CD4-positive, alpha-beta T cell (primary cell): ENCODE measurements around the gene PRR9. TPM values are rescaled to one million over a fixed set of nuclear protein-coding genes. Genes with fewer than 3 reads are reported as not detected.

Experiments used
- ATAC-seq: fragments of 200-7000 bp; cut with Tn5 transposase; one replicate; pipeline ENCODE4 v1.10.0; 2022; ENCODE audit warnings: mild to moderate bottlenecking; ENCODE audit not compliant: poor library complexity
- CTCF ChIA-PET: fragments of 350-600 bp; sonication (Branson Sonifier 250); formaldehyde crosslinking; loops from one replicate; lab custom pipeline; 2021; ENCODE audit warnings: antibody characterized with exemption, inconsistent platforms; lab: Charles Lee
- POLR2A ChIA-PET: fragments of 350-600 bp; sonication (Branson Sonifier 250); formaldehyde crosslinking; loops from one replicate; lab custom pipeline; 2021; ENCODE audit warnings: antibody characterized with exemption, inconsistent platforms; lab: Charles Lee
- DNase-seq, 14 experiments: peaks; one replicate each; pipeline ENCODE4 v3.0.0-alpha.2; 2013 to 2020; ENCODE audit warnings: mixed read lengths in 2 of 14
- H3K27ac ChIP-seq, 2 donors: one replicate each; pipeline versions ENCODE4 v1.5.1 to v1.7.0; 2013; ENCODE audit warnings: low read length in 2 of 2, low read depth in 1 of 2, mild to moderate bottlenecking in 1 of 2
- H3K27me3 ChIP-seq, 2 experiments: 1 replicate in 1 of 2; 2 replicates in 1 of 2; pipeline versions ENCODE4 v1.6.1 to v1.7.0; 2013; ENCODE audit warnings: low read length in 2 of 2, control low read depth in 1 of 2, mild to moderate bottlenecking in 1 of 2, moderate library complexity in 1 of 2; ENCODE audit not compliant: insufficient read depth in 2 of 2, control insufficient read depth in 1 of 2
- H3K36me3 ChIP-seq: one replicate; pipeline ENCODE4 v1.6.1; 2013; ENCODE audit warnings: low read length, control low read depth; ENCODE audit not compliant: insufficient read depth
- H3K4me1 ChIP-seq: one replicate; pipeline ENCODE4 v1.6.1; 2013; ENCODE audit warnings: low read length, control low read depth; ENCODE audit not compliant: insufficient read depth
- H3K4me3 ChIP-seq: one replicate; pipeline ENCODE4 v1.5.1; 2013; ENCODE audit warnings: mild to moderate bottlenecking, low read length, moderate library complexity
- H3K9me3 ChIP-seq, 2 experiments: 1 replicate in 1 of 2; 2 replicates in 1 of 2; pipeline versions ENCODE4 v1.6.1 to v1.7.0; 2013; ENCODE audit warnings: low read length in 2 of 2, mild to moderate bottlenecking in 2 of 2, control low read depth in 1 of 2, moderate library complexity in 1 of 2; ENCODE audit not compliant: control insufficient read depth in 1 of 2, insufficient read depth in 1 of 2
- H3K27ac Mint-ChIP-seq: one replicate; pipeline ENCODE4 v1.8.0; 2020; ENCODE audit warnings: mixed read lengths
- H3K27me3 Mint-ChIP-seq: one replicate; pipeline ENCODE4 v1.8.0; 2021; ENCODE audit warnings: mixed read lengths
- H3K36me3 Mint-ChIP-seq: one replicate; pipeline ENCODE4 v1.8.0; 2021; ENCODE audit warnings: low read depth, mixed read lengths
- H3K4me1 Mint-ChIP-seq: one replicate; pipeline ENCODE4 v1.8.0; 2021; ENCODE audit warnings: low read depth, mixed read lengths
- H3K4me3 Mint-ChIP-seq: one replicate; pipeline ENCODE4 v1.8.0; 2020; ENCODE audit warnings: mild to moderate bottlenecking, mixed read lengths
- H3K9me3 Mint-ChIP-seq: one replicate; pipeline ENCODE4 v1.8.0; 2020; ENCODE audit warnings: mixed read lengths
- CTCF ChIP-seq: fragments of 200-600 bp; IDR thresholded peaks from one replicate; pipeline ENCODE4 v1.8.0; 2022; ENCODE audit warnings: antibody characterized with exemption, mild to moderate bottlenecking
- intact Hi-C, 2 experiments: fragments of 100-400 bp; cut with DNase I in 1 of 2; cut with micrococcal nuclease in 1 of 2; formaldehyde crosslinking; loops; one replicate each; pipeline versions ENCODE4 v1.15.1 to v1.9.0; 2023 to 2025; cut with DNase I, micrococcal nuclease
- total RNA-seq, 174 experiments: library from RNA in 2 of 174; stranded (reverse) in 2 of 174; gene quantifications; one replicate each; pipeline ENCODE4 v1.2.3 and lab custom pipeline; 2021 to 2026

The PRR9 gene
- total RNA-seq, 2 experiments from 2014 or later: not detected

- ChIA-PET POLR2A (no interaction called here), CTCF (no interaction called here)
- no peaks in the 10 kb centered on the region for H3K9me3 Mint-ChIP-seq
- no peaks in the 10 kb centered on the region for H3K36me3 Mint-ChIP-seq
- H3K4me1 Mint-ChIP-seq: peaks cover 42% of the 10 kb centered on the region
- no peak for TF ChIP-seq CTCF
- Histone ChIP-seq H3K27ac (no peak overlapping the region), H3K27me3 (peaks cover 26 to 42% of the 10 kb centered on the region in 2 experiments), H3K4me1 (peaks cover 20% of the 10 kb centered on the region), H3K36me3 (no peaks in the 10 kb centered on the region), H3K9me3 (no peaks in the 10 kb centered on the region), H3K4me3 (peak overlapping the region; percentile 45)
- H3K4me3 Mint-ChIP-seq: peak overlapping the region; percentile 72
- peaks cover 46% of the 10 kb centered on the region for H3K27me3 Mint-ChIP-seq
- intact Hi-C loops: no loop called here
- DNase-seq (peak in 13 of 14 experiments; percentile 3 to 66 (median 23)), ATAC-seq (peak; percentile 54)
- H3K27ac Mint-ChIP-seq: peak overlapping the region; percentile 22
Observed at GRCh38 chr1:153261281-153262069, 44.1 kb downstream of the PRR9 start.

- ATAC-seq (no peak), DNase-seq (no peak)
- intact Hi-C loops: no loop called here
- H3K27me3 Mint-ChIP-seq: peaks cover 52% of the 10 kb centered on the region
- Histone ChIP-seq H3K27me3 (peaks cover 26 to 47% of the 10 kb centered on the region in 2 experiments), H3K36me3 (no peaks in the 10 kb centered on the region), H3K9me3 (no peaks in the 10 kb centered on the region), H3K27ac (no peak overlapping the region), H3K4me1 (peaks cover 20% of the 10 kb centered on the region), H3K4me3 (peak overlapping the region; percentile 45)
- peaks cover 42% of the 10 kb centered on the region for H3K4me1 Mint-ChIP-seq
- H3K9me3 Mint-ChIP-seq: no peaks in the 10 kb centered on the region
- no peak for TF ChIP-seq CTCF
- POLR2A ChIA-PET: no interaction called here
- peak overlapping the region; percentile 22 for H3K27ac Mint-ChIP-seq
- H3K36me3 Mint-ChIP-seq: no peaks in the 10 kb centered on the region
- CTCF ChIA-PET: no interaction called here
- H3K4me3 Mint-ChIP-seq: peak overlapping the region; percentile 72
Observed at GRCh38 chr1:153262070-153262366, 44.6 kb downstream of the PRR9 start.

- ATAC-seq: no peak
- Mint-ChIP-seq H3K36me3 (no peaks in the 10 kb centered on the region), H3K27ac (no peak overlapping the region), H3K4me3 (peak overlapping the region; percentile 72), H3K4me1 (peaks cover 42% of the 10 kb centered on the region), H3K27me3 (peaks cover 58% of the 10 kb centered on the region), H3K9me3 (no peaks in the 10 kb centered on the region)
- H3K4me1 ChIP-seq: peaks cover 20% of the 10 kb centered on the region
- no peak overlapping the region for H3K4me3 ChIP-seq
- intact Hi-C loops: no loop called here
- TF ChIP-seq CTCF: no peak
- CTCF ChIA-PET: interaction anchor here (0.9 kb wide), 1 partner anchor 12 kb away, joined by 3 read pairs; no protein-coding TSS in a partner anchor
- H3K27ac ChIP-seq: no peak overlapping the region
- no peaks in the 10 kb centered on the region for H3K36me3 ChIP-seq
- POLR2A ChIA-PET: interaction anchor here (0.6 kb wide), 1 partner anchor 76 kb away, joined by 3 read pairs; no protein-coding TSS in a partner anchor
- DNase-seq: peak in 1 of 14 experiments; percentile 23
- peaks cover 26 to 53% of the 10 kb centered on the region in 2 experiments for H3K27me3 ChIP-seq
- no peaks in the 10 kb centered on the region for H3K9me3 ChIP-seq
Observed at GRCh38 chr1:153262462-153263157, 45.2 kb downstream of the PRR9 start.
